HepG2 (cell line): ENCODE results near the gene OPRL1. TPM values are rescaled to one million over a fixed set of nuclear protein-coding genes. Genes with fewer than 3 reads are reported as not detected.

ENCODE experiments used
- CENPT ChIP-seq: sonication (generic); formaldehyde crosslinking; IDR thresholded peaks from 2 replicates; pipeline ENCODE4 v1.8.0; 2022; ENCODE audit warnings: low read depth, mild to moderate bottlenecking, moderate library complexity, missing genetic modification reagents
- CENPX ChIP-seq: sonication (generic); formaldehyde crosslinking; IDR thresholded peaks from 2 replicates; pipeline ENCODE4 v1.9.0; 2021; ENCODE audit warnings: mild to moderate bottlenecking, missing genetic modification reagents, moderate library complexity
- EEA1 ChIP-seq: sonication (generic); formaldehyde crosslinking; IDR thresholded peaks from 2 replicates; pipeline ENCODE4 v1.5.1; 2020; ENCODE audit warnings: mild to moderate bottlenecking, missing genetic modification reagents, borderline replicate concordance
- GLI4 ChIP-seq: sonication (generic); formaldehyde crosslinking; IDR thresholded peaks from 2 replicates; pipeline ENCODE4 v1.5.1; 2020; ENCODE audit warnings: missing genetic modification reagents, mild to moderate bottlenecking, moderate library complexity, borderline replicate concordance
- HDAC2 ChIP-seq: sonication (generic); formaldehyde crosslinking; IDR thresholded peaks from 2 replicates; pipeline ENCODE4 v1.4.0; 2020; ENCODE audit warnings: missing genetic modification reagents
- IKZF1 ChIP-seq: fragments of 450-650 bp; IDR thresholded peaks from 2 replicates; pipeline ENCODE4 v1.7.1; 2016
- JUND ChIP-seq: sonication (generic); formaldehyde crosslinking; IDR thresholded peaks from 2 replicates; pipeline ENCODE4 v1.8.0; 2022; ENCODE audit warnings: mild to moderate bottlenecking, missing genetic modification reagents
- KDM6A ChIP-seq: IDR thresholded peaks from 2 replicates; pipeline ENCODE4 v1.6.1; 2016; ENCODE audit warnings: low read depth
- MLLT10 ChIP-seq: sonication (generic); formaldehyde crosslinking; IDR thresholded peaks from 2 replicates; pipeline ENCODE4 v1.4.0; 2020; ENCODE audit warnings: missing genetic modification reagents
- MTA1 ChIP-seq: sonication (generic); formaldehyde crosslinking; IDR thresholded peaks from 2 replicates; pipeline ENCODE4 v1.4.0; 2020; ENCODE audit warnings: missing genetic modification reagents, mild to moderate bottlenecking, borderline replicate concordance
- PHF21A ChIP-seq: sonication (generic); formaldehyde crosslinking; IDR thresholded peaks from 2 replicates; pipeline ENCODE4 v1.5.0; 2020; ENCODE audit warnings: mild to moderate bottlenecking, missing genetic modification reagents
- RERE ChIP-seq: IDR thresholded peaks from 2 replicates; pipeline ENCODE4 v1.6.1; 2016; ENCODE audit warnings: low read depth, missing genetic modification reagents, missing compliant biosample characterization
- REST ChIP-seq, 2 experiments: IDR thresholded peaks; 2 replicates each; pipeline ENCODE4 v1.6.1; 2011 to 2012; ENCODE audit warnings: low read length in 2 of 2, borderline replicate concordance in 1 of 2, low read depth in 1 of 2, mild to moderate bottlenecking in 1 of 2, moderate library complexity in 1 of 2
- SRSF1 ChIP-seq: fragments of 200-400 bp; formaldehyde crosslinking; optimal IDR thresholded peaks from 2 replicates; pipeline ENCODE3; 2017; ENCODE audit warnings: mild to moderate bottlenecking, low read depth, low read length, moderate library complexity
- ZFP90 ChIP-seq: sonication (generic); formaldehyde crosslinking; IDR thresholded peaks from 2 replicates; pipeline ENCODE4 v1.8.0; 2022; ENCODE audit warnings: missing genetic modification reagents, mild to moderate bottlenecking, inconsistent platforms, borderline replicate concordance
- ZNF143 ChIP-seq: sonication (generic); formaldehyde crosslinking; IDR thresholded peaks from 2 replicates; pipeline ENCODE4 v1.4.0; 2020; ENCODE audit warnings: missing genetic modification reagents
- ZNF296 ChIP-seq: sonication (generic); formaldehyde crosslinking; conservative IDR thresholded peaks from 2 replicates; pipeline ENCODE4 v1.5.0; 2020; ENCODE audit warnings: mild to moderate bottlenecking, missing genetic modification reagents
- ZNF569 ChIP-seq: sonication (generic); formaldehyde crosslinking; IDR thresholded peaks from 2 replicates; pipeline ENCODE4 v1.5.0; 2020; ENCODE audit warnings: mild to moderate bottlenecking, missing genetic modification reagents, moderate library complexity, borderline replicate concordance
- ZUFSP ChIP-seq: sonication (generic); formaldehyde crosslinking; IDR thresholded peaks from 2 replicates; pipeline ENCODE4 v1.9.0; 2021; ENCODE audit warnings: missing genetic modification reagents, mild to moderate bottlenecking, borderline replicate concordance
- polyA plus RNA-seq, 8 experiments: library from polyadenylated mRNA; depleted of rRNA in 3 of 8; stranded (reverse) in 7 of 8; unstranded in 1 of 8; fragments of >200 nt; fragmentation: Illumina TruSeq in 4 of 8; extraction: Trizol in 4 of 8; gene quantifications; 2 replicates each; pipeline versions ENCODE4 v1.2.1 to v1.2.3, GENCODE V29; 2011 to 2016; ENCODE audit warnings: low read depth in 4 of 8, missing spikeins in 1 of 8, mixed read lengths in 1 of 8; ENCODE audit not compliant: insufficient read depth in 1 of 8
- total RNA-seq, 5 experiments: library from RNA; depleted of rRNA; stranded (reverse); fragments of >200 nt; fragmentation: Illumina TruSeq; extraction: Trizol; gene quantifications; 2 replicates each; pipeline ENCODE4 v1.2.3, GENCODE V29; 2016; ENCODE audit warnings: low read depth in 1 of 5

Gene OPRL1
- total and polyA plus RNA-seq, 2 of the 13 experiments (the other 11 are each of a cell fraction or from before 2014, with no cell fraction given), result 0.35 to 0.71 TPM

DNA sequence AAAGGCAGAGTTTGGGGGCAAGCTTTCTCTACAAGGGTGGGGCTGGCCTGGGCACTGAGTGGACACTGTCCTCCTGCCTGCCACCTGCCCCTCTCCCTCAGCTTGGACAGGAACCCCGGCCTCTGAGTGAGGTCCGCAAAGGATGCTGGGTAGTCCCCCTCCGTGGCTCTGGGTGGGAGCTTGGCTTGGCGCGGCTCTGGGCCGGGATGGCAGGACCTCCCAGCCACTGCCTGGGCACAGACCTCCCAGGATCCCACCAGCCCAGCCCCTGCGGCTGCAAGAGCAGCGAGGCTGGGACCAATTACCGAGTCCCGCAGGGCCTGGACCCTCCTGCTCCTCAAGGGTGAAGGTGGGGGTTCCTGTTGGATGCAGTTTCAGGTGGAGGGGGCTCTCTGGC lies 27.6 kb upstream of the OPRL1 start (continued):
- TF ChIP-seq REST (IDR thresholded peaks at IDR 0.05; ENCODE audit: borderline replicate concordance in 1 of 2, low read depth in 1 of 2, low read length in 2 of 2) (no peak), MLLT10 (CRISPR knock-in tag) (no peak), CENPT (CRISPR knock-in tag) (peak; percentile 23), KDM6A (no peak), GLI4 (CRISPR knock-in tag) (no peak), SRSF1 (peak; percentile 4), MTA1 (CRISPR knock-in tag) (no peak), IKZF1 (no peak), JUND (CRISPR knock-in tag) (no peak), ZNF296 (CRISPR knock-in tag) (peak; percentile 64; the same call in 1 of the 2 replicates), RERE (CRISPR knock-in tag) (no peak), ZNF569 (no peak), HDAC2 (CRISPR knock-in tag) (no peak), ZUFSP (CRISPR knock-in tag) (no peak), EEA1 (no peak), PHF21A (CRISPR knock-in tag) (peak; percentile 2; the same call in 1 of the 2 replicates), ZFP90 (0 out of 2 replicates have a peak, but pooled peaks have one; percentile 28), ZNF143 (peak; percentile 65; the same call in 1 of the 2 replicates), CENPX (CRISPR knock-in tag) (no peak)
- TF ChIP-seq, all 625 proteins: peak for 11
